8988T (cell line): ENCODE data around the gene RTTN.

Source experiments
- DNase-seq: peaks from one replicate; pipeline ENCODE4 v3.0.0; 2011

RTTN gene

DNA sequence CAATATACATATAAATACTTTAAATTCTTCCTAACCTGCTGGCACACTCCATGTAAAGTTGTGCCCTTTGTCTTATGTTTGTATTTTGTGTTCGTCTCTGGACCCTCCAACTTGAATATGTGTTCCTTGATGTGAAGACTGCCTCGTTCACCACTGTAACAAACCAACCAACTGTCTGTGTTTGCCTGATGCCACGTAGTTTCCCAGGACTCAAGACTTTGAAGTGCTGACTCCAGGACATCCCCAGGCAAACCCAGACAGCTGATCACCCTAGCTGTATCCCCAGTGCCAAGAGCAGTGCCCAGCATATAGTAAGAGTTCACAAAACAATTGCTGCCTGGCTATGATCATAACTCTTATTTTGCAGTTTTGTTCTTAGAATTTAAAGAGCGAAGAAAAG is 242.3 kb downstream of the RTTN start:
- no peak for DNase-seq

DNA sequence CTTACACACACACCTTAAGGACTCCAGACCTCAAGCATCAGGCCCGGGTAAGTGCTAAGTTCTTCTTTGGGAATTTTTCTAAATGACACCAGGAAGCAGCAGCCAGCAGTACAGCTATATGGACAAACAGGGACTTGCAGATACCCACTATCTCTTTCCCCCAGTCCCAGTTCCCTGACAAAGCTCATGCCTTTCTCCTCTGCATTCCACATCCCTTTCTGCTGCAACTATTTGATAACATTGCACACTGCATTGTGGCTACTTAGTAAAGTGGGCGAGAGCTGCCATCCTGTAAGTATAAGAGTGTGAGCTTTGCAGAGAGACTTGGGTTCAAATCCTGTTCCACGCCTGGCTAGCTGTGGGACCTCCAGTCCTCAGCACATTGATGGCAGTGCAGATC is 243.8 kb downstream of the RTTN start:
- no peak for DNase-seq

DNA sequence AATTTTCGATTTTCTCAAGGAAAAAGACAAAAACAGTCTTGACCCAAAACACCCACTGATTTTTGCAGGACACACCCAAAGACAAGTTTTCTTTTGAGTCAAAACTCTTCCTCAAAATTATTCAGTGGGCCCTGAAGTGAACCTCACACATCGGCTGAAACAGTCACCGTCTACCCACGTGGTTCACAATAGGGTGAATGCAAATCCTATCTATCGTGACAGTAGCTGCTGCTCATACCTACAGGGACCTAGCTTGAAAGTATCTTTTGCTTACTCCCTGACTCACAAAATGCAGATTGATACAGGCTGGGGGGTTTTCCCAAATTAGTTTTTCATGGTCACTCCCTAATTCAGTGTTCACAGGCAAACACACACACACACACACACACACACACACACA is 247.1 kb downstream of the RTTN start:
- DNase-seq = no peak

DNA sequence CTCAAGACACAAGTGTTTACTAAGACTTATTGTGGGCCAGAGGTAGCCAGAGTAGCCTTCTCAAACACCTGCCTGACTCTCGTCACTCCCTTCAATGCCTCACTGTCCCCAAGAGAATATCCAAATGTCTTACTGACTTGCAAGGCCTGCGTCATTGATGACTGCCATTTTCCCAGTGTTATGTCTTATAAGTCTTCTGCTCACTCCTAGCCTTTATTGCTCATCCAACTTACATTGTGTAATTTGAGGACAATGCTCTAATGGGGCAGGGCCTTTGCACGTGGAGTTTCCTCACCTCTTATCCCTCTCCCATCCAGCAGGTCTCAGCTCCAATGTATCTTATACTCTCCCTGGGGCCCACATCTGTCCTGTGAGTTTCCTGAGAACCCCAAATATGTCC is 247.7 kb downstream of the RTTN start:
- DNase-seq = no peak

DNA sequence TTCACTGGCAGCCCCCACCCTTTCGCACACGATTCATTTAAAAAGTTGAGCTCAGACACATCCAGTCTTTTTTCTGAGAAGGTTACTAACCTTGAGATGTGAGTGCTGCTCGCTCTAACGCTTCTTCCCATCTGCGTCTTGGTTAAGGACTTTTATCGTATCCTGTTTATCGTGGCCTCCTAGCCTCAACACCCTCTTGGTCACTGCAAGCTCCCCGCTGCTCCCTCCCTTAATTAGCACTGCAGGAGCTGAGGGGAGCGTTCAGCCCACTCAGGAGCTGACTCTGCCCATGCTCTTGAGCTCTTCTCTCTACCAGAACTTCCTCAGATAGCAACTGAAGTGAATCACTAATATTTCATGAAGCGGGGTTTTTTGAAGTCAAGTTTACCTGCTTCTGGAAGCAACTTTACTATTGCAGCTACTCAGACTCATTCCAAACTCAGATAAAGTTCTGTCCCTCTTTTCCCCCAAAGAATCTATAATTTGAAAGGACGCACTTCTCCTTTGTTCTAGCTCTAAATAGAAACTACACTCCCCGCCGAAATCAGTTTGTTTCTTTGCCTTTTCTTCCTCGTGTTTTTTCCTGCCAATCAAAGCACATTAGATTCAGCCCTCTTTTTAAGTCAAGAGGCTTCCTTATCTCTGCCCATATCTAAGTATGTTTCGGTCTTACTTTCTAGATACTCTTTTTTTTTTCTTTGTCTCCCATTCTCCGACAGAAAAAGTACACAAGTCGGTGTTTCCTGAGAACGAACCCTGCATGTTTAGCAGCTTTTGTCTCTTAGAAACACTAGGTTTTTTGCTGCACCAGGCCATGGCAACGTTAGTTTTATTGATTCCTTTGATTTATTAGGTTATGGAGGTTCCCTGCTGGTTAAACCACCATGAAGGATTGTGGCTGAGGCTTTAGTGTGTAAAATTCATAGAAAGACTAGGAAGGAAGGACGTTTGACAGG is 248.5 kb downstream of the RTTN start:
- no peak for DNase-seq

DNA sequence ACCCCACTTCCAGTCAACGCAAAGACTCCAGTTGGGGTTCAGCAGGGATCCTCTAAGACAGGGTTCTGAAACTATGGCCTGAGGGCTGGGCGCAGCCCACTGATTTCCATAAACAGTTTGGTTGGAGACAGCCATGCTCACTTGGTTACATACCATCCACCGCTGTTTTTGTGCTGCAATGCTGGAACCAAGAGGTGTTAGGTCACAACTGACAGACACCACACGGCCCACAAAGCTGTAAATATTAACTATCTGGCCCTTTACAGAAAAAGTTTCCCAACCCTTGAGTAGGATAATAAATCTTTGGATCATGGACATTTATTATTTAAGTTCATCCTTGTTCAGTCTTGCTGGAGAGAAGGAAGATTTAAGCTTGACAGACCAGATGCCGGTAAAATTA is 249.4 kb downstream of the RTTN start:
- DNase-seq = no peak

DNA sequence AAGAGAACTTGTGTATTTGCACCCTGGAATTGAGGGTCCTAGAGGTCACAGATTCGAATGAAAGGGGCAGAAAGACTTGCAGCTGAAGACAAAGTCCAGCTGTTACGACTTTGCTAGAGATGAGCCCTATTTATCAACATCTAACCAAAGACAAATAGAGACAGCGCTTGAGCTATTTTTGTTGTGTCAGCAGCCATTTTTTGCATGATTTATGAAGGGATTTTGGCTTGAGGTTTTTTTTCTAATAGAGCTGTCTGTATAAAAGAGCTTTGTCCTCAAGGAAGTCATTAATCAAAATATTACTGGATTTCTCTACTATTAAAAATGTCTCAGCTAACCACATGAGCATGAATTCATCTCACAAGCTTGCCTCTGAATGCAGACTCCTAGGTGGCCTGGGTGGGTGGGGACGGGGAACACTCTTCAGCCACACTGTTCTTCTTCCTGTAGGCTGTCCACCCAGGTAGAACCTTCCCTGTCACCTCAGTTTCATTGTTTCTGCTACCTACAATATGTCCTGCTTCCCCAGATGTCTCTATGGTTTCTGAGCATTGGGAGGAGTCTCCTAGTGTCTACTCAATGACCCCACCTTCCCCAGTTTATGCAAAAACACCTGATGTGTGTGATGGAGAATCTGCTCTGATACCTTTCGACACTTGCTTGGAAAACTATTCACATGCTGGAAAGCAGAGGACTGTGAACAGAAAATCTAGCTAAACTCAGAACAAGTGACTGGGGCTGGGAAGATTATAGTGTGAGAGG is 250.6 kb downstream of the RTTN start:
- no peak for DNase-seq

DNA sequence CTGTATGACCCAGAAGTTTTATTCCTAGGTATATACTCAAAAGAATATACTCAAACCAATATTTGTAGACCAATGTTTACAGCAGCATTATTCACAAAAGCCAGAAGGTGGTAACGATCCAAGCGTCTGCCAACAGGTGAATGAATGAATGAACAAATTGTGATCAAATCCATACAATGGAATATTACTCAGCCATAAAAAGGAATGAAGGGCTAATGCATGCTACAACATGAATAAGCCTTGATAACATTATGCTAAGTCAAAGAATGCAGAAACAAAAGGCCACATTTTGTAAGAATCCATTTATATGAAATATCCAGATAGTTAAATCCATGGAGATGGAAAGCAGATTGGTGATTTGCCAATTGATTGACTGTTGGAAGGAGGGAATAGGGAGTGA is 252.3 kb downstream of the RTTN start:
- no peak for DNase-seq
